Fibroblast of lung (primary cell): Measurements from ENCODE around the gene SIPA1L3. TPM values are rescaled to one million over a fixed set of nuclear protein-coding genes. Genes with fewer than 3 reads are reported as not detected.

ENCODE experiments used
- polyA plus RNA-seq, 2 donors: library from polyadenylated mRNA; depleted of rRNA in 1 of 2; stranded (reverse) in 1 of 2; unstranded in 1 of 2; fragments of >200 nt; gene quantifications; 2 replicates each; pipeline ENCODE4 v1.2.1, GENCODE V29; 2011 to 2012; ENCODE audit warnings: missing spikeins in 1 of 2
- total RNA-seq: library from RNA; depleted of rRNA; stranded (reverse); fragments of >200 nt; gene quantifications from 2 replicates; pipeline ENCODE4 v1.2.1, GENCODE V29; 2014

Gene SIPA1L3
- total and polyA plus RNA-seq, 2 donors (not counting 1 experiment from before 2014, with no cell fraction given) = 3.7 to 10.1 TPM

Other genes starting within 250 kb of the SIPA1L3 start
- 5.9 and 6.9 TPM in 2 replicates for gene ZNF607, start 187.4 kb upstream of the SIPA1L3 start, total RNA-seq
- 1.9 and 2.5 TPM in 2 replicates for gene ZNF607, start 187.4 kb upstream of the SIPA1L3 start, polyA plus RNA-seq
- 6.2 and 8.6 TPM in 2 replicates for gene ZNF573, start 127.6 kb upstream of the SIPA1L3 start, total RNA-seq
- 2.9 and 3.7 TPM in 2 replicates for gene ZNF573, start 127.6 kb upstream of the SIPA1L3 start, polyA plus RNA-seq
- not detected in 2 replicates for gene WDR87, start 614 bp upstream of the SIPA1L3 start, total RNA-seq
- gene WDR87, start 614 bp upstream of the SIPA1L3 start, polyA plus RNA-seq = not detected in 2 replicates